A375 (cell line): ENCODE results near the gene ATP1B2. TPM values are rescaled to one million over a fixed set of nuclear protein-coding genes. Genes with fewer than 3 reads are reported as not detected.

Source experiments
- total RNA-seq: library from RNA; depleted of rRNA; stranded (reverse); fragments of >200 nt; shearing (Covaris generic); gene quantifications from 2 replicates; pipeline ENCODE4 v1.2.3, GENCODE V29; 2014; rRNA removed

ATP1B2 gene, protein sequence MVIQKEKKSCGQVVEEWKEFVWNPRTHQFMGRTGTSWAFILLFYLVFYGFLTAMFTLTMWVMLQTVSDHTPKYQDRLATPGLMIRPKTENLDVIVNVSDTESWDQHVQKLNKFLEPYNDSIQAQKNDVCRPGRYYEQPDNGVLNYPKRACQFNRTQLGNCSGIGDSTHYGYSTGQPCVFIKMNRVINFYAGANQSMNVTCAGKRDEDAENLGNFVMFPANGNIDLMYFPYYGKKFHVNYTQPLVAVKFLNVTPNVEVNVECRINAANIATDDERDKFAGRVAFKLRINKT
- total RNA-seq = 0.03 and 0.08 TPM in 2 replicates

DNA sequence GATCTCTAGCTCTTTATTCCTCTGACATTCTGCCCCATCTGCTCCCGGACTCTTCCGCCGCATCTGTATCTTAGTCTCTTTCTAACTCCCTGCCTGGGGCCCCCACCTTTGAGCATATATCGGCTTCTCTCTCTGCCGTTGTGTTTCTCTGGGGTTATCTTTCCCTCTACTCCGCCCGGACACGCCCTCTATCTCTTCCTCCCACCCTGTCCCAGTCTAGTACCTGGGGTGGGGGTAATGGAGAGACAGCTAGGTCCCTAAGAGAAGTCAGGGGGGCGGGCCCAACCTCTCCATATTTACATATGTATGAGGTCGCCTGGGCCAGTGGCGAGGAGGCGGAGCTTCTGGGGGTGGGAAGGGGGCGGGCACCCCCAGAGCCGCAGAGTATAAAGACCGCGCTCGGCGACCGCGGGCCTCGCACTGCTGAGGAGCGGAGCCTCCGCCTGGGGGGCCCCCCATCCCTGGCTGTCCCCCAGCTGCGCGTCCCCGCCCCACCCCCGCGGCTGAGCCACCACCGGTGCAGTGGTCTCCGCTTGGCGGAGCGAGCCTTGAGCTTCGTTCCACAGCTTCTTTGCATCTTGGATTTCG, at the start of gene ATP1B2:
Gene ATP1B2, plus strand, starts transcription at position 418 of the 588 bp plus-strand sequence. CDS start 593 bp downstream, outside the sequence.

DNA sequence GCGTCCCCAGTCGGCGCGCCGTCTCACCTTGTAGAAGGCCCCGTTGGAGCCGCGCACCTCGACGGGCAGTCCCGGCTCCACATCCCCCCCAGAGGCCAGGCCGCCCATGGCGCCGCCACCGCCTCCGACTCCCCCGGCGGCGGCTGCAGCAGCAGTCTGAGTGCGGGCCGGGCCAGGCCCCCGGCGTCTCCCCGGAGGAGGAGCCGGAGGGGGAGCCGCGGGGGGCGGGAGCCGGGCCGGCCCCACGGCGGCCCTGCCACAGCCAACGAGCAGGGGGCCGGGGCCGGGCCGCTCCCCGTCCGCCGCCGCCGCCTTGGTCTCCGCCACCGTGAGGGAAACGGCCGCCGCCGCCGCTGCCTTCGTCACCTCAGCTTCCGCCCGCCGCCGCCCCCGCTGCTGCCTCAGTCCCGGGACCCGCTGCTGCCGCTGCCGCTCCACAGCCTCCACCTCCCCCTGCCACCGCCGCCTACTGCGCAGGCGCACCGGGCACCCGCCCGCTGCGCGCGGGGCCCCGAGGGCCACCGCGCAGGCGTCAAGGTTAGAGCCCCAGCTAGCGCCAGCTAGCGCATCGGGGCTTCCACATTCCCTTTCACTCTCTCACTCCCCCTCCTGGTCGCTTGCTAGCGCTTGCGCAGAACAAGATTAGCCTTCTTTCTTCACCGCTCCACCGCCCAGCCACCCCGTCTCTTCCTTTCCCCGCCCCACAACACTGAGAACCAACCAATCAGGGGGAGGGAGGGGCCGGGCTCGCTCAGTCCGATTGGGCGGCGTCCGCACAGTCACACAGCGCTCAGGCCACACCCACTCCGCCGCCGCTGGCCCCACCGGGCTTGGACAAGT, 36.1 kb upstream of the ATP1B2 start, which contains the start of gene FXR2:
Gene FXR2, minus strand, starts transcription at position 473 of the 840 bp plus-strand sequence. Its CDS starts 365 bp downstream, at position 108.

DNA sequence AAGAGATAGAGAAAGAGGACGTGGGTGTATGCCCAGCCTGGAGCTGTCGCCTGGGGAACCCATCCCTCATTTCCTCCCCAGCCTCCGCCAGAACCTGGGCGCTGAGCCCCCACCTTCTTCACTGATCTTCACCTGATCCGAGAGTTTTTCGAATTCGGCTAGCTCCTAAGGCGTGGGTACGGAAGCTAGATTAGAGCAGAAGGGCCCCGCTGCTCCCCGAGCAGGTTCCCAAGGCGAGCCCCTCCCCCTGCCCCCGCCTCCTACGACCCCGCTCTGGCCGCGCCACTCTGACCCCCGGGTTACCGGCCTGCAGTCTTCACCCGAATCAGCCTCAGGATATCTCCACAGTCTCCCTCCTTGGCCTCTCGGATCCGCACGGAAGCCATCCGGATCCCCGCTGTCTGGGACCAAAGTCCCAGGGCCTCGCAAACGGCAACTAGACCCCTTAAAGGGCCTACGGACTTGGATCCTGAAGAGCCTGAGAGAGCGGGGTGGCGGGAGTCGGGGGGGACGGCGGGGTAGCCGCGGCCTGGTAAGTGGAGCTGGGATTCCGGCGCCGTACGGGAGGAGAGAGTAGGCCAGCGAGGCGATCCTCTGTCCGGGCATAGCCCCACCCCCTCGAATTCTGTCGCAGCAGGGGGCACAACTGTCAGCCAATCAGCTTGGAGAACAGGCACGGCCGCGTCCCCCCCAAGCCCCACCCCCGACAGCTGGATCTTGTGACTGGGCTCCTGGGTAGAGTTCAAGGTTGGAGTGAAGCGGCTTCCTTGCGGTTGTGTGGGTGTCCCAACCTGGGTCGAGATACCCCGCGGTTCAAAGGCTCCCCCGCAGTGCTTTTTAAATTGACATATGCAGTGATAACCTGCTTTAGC, 23.2 kb upstream of the ATP1B2 start, which contains the start of gene SAT2:
Gene SAT2, minus strand, starts transcription at position 572 of the 872 bp plus-strand sequence. Its CDS starts 186 bp downstream, at position 386.

DNA sequence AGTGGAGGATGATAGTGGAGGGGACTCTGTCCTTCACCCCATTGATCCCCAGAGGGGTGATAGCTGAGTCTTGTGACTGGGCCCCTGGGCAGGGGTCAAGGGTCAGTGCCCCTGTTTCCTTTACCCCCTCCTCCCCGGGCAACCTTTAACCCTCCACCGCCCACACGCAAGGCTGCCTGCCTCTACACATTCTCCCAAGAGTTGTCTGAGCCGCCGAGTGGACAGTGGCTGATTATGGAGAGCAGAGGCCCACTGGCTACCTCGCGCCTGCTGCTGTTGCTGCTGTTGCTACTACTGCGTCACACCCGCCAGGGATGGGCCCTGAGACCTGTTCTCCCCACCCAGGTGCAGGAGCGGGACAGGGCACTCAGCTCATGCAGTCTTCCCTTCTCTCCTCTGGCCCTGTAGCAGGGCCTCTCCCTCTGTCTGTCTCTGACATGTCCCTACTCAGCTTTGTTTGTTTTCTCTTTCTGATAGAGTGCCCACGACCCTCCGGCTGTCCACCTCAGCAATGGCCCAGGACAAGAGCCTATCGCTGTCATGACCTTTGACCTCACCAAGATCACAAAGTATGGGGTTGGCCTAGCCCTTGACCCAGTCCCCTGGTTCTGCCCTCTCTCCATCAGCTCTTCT, 20.7 kb upstream of the ATP1B2 start, which contains the start of gene SHBG:
Gene SHBG, plus strand, starts transcription at position 197 of the 633 bp plus-strand sequence. Its CDS starts 38 bp downstream, at position 235.

DNA sequence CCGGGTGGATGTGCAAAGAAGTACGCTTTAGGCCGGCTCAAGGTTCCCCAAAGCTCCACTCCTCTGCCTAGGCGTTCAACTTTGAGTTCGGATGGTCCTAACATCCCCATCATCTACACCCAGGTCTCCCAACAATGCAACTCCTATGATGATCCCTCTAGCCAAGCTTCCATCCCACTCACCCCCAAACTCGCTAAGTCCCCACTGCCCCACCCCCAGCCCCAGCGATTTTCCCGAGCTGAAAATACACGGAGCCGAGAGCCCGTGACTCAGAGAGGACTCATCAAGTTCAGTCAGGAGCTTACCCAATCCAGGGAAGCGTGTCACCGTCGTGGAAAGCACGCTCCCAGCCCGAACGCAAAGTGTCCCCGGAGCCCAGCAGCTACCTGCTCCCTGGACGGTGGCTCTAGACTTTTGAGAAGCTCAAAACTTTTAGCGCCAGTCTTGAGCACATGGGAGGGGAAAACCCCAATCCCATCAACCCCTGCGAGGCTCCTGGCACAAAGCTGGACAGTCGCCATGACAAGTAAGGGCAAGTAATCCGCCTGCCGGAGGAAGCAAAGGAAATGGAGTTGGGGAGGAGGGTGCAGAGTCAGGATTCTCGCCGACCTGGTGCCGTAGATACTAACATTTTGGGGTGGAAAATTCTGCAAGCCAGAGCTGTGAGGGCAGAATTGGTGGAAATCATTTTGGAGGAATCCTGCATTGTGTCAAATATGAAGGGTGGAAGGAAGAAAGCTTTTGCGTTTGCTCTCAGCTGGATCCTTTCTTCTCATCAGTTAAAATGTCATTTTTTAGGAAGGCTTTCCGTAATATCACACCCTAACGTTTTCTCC, 36.6 kb downstream of the ATP1B2 start, which contains the start of gene TP53:
Gene TP53, minus strand, starts transcription at position 419 of the 836 bp plus-strand sequence. CDS start 10,896 bp downstream, outside the sequence.

DNA sequence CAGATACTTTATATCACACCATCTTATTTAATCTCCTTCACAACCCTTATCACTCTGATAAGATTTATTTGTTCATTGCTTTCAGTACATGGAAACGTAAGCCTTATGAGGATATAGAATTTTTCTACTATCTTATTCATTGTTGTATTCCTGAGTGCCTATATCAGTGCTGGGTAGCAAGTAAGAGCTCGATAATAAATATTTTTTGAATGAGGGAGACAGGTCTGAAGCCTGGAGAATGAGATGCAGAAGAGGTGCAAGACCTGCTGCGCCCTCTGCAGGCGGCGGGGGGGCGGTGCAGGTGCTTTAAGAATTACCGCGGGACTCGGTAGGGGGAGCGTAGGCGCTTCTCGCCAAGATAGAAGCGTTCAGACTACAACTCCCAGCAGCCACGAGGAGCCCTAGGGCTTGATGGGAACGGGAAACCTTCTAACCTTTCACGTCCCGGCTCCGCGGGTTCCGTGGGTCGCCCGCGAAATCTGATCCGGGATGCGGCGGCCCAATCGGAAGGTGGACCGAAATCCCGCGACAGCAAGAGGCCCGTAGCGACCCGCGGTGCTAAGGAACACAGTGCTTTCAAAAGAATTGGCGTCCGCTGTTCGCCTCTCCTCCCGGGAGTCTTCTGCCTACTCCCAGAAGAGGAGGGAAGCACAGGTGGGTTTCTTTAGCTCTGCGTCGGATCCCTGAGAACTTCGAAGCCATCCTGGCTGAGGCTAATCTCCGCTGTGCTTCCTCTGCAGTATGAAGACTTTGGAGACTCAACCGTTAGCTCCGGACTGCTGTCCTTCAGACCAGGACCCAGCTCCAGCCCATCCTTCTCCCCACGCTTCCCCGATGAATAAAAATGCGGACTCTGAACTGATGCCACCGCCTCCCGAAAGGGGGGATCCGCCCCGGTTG, 37.4 kb downstream of the ATP1B2 start, which contains the start of gene WRAP53:
Gene WRAP53, plus strand, starts transcription at position 570 of the 900 bp plus-strand sequence. Its CDS starts 172 bp downstream, at position 742.

DNA sequence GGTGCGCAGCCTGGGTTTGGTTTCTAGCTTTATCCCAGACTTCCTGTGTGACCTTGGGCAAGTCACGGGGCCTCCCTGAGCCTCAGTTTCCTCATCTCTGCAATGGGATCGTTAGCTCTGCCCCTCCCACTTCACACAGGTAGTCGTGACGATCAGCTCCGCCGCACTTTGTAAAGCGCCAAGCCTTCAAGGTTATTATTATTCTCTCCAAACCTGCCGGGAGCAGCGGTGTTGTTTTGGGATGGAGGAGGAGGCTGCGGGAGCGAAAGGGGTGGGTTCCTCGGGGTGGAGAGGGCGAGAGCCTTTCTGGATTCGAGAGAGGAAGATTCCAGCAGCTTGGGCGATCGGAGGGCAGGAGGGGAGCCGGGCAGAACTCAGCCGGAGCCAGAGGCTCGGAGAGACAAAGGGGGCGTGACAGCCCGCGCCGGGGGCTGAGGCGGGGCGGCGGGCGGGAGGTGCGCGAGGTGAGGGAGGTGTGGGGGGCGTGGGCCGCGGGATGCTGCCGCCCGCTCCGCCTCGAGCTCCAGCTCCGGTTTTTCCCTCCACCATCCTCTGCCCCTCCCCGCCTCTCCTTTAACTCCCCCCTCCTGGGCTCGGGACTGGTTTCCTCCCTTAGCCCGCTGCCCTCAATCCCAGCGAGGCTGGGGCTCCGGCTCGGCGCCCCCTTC, 54.0 kb downstream of the ATP1B2 start, which contains the start of gene EFNB3:
Gene EFNB3, plus strand, starts transcription at position 602 of the 668 bp plus-strand sequence. CDS start 397 bp downstream, outside the sequence.

Other genes with a start within 250 kb of the ATP1B2 start
- 111 and 127 TPM in 2 replicates for gene TMEM256, start 246.8 kb upstream of the ATP1B2 start, total RNA-seq
- gene NLGN2, start 243.1 kb upstream of the ATP1B2 start, total RNA-seq = 9.7 and 10.0 TPM in 2 replicates
- not detected in 2 replicates for gene SPEM1, start 230.6 kb upstream of the ATP1B2 start, total RNA-seq
- gene SPEM2, start 225.3 kb upstream of the ATP1B2 start, total RNA-seq = not detected in 2 replicates
- gene SPEM3, start 222.1 kb upstream of the ATP1B2 start, total RNA-seq = not detected in 2 replicates
- 4.0 and 7.8 TPM in 2 replicates for gene TMEM102, start 215.5 kb upstream of the ATP1B2 start, total RNA-seq
- gene FGF11, start 211.4 kb upstream of the ATP1B2 start, total RNA-seq = 0.38 and 0.98 TPM in 2 replicates
- gene CHRNB1, start 205.9 kb upstream of the ATP1B2 start, total RNA-seq = 6.1 and 6.9 TPM in 2 replicates
- gene ZBTB4, start 171.3 kb upstream of the ATP1B2 start, total RNA-seq = 12.8 and 13.5 TPM in 2 replicates
- not detected in 2 replicates for gene SLC35G6, start 169.5 kb upstream of the ATP1B2 start, total RNA-seq
- gene POLR2A, start 166.6 kb upstream of the ATP1B2 start, total RNA-seq = 53.6 and 115 TPM in 2 replicates
- 0.45 and 0.66 TPM in 2 replicates for gene TNFSF12, start 101.9 kb upstream of the ATP1B2 start, total RNA-seq
- gene TNFSF13, start 92.2 kb upstream of the ATP1B2 start, total RNA-seq = 0.90 and 1.5 TPM in 2 replicates
- gene SENP3, start 89.0 kb upstream of the ATP1B2 start, total RNA-seq = 96.6 and 98.8 TPM in 2 replicates
- 29.1 and 38.4 TPM in 2 replicates for gene CD68, start 71.3 kb upstream of the ATP1B2 start, total RNA-seq
- 88.3 and 111 TPM in 2 replicates for gene MPDU1, start 67.1 kb upstream of the ATP1B2 start, total RNA-seq
- 0.60 TPM in 1 of 2 replicates, not detected in the other for gene SOX15, start 60.8 kb upstream of the ATP1B2 start, total RNA-seq
- 78.4 and 79.8 TPM in 2 replicates for gene FXR2, start 36.0 kb upstream of the ATP1B2 start, total RNA-seq
- 36.6 and 36.9 TPM in 2 replicates for gene SAT2, start 23.1 kb upstream of the ATP1B2 start, total RNA-seq
- not detected in 2 replicates for gene SHBG, start 20.8 kb upstream of the ATP1B2 start, total RNA-seq
- gene TP53, start 36.6 kb downstream of the ATP1B2 start, total RNA-seq = 40.1 and 41.7 TPM in 2 replicates
- 10.4 and 22.0 TPM in 2 replicates for gene WRAP53, start 37.6 kb downstream of the ATP1B2 start, total RNA-seq
- gene EFNB3, start 54.3 kb downstream of the ATP1B2 start, total RNA-seq = 2.6 and 3.1 TPM in 2 replicates
- 4.2 and 8.5 TPM in 2 replicates for gene DNAH2, start 66.8 kb downstream of the ATP1B2 start, total RNA-seq
- 38.3 and 73.9 TPM in 2 replicates for gene KDM6B, start 183.3 kb downstream of the ATP1B2 start, total RNA-seq
- 1.4 TPM in 1 of 2 replicates, not detected in the other for gene TMEM88, start 204.1 kb downstream of the ATP1B2 start, total RNA-seq
- 159 and 172 TPM in 2 replicates for gene NAA38, start 206.6 kb downstream of the ATP1B2 start, total RNA-seq
- gene CYB5D1, start 207.1 kb downstream of the ATP1B2 start, total RNA-seq = 9.3 and 11.5 TPM in 2 replicates
- gene CHD3, start 237.9 kb downstream of the ATP1B2 start, total RNA-seq = 77.9 and 83.9 TPM in 2 replicates